HCT116 (cell line): ENCODE measurements around the gene GBE1. TPM values are rescaled to one million over a fixed set of nuclear protein-coding genes. Genes with fewer than 3 reads are reported as not detected.

ENCODE experiments used
- ATAC-seq: fragments of 200-7000 bp; cut with Tn5 transposase; 2 replicates; pipeline ENCODE4 v1.9.1; 2020; ENCODE audit warnings: mild to moderate bottlenecking, moderate library complexity
- BruUV-seq: library from RNA; stranded (reverse); fragments of 400-500 nt; replicated peaks from 2 replicates; lab custom pipeline; 2021; lab: Mats Ljungman, UMichigan
- CTCF ChIA-PET: fragments of 300-600 bp; sonication (Branson Sonifier 250); formaldehyde crosslinking; loops from one replicate; lab custom pipeline; 2021; ENCODE audit warnings: antibody characterized with exemption; lab: Charles Lee
- POLR2A ChIA-PET: fragments of 300-600, 350-600 bp; sonication (Branson Sonifier 250); formaldehyde crosslinking; loops from one replicate; lab custom pipeline; 2021; ENCODE audit warnings: antibody characterized with exemption; lab: Charles Lee
- RAD21 ChIA-PET, 2 experiments: fragments of 300-600 bp; sonication (Branson Sonifier 250); formaldehyde crosslinking; loops; one replicate each; lab custom pipeline; 2023; ENCODE audit warnings: low total read pairs in 2 of 2; ENCODE audit not compliant: uncharacterized antibody in 2 of 2, unreplicated experiment in 2 of 2, low non-redundant PET in 1 of 2; lab: Charles Lee
- DNase-seq: peaks from one replicate; pipeline ENCODE4 v3.0.0-alpha.2; 2010; ENCODE audit warnings: low read depth, low spot score
- H2AFZ ChIP-seq: fragments of 200-600 bp; shearing (Covaris generic), sonication (generic); 2 replicates; pipeline ENCODE4 v1.6.1; 2017; ENCODE audit warnings: low read depth, mixed run types, mixed read lengths, antibody characterized with exemption, low read length; ENCODE audit not compliant: poor library complexity, severe bottlenecking
- H3K27ac ChIP-seq: 2 replicates; pipeline ENCODE4 v1.5.1; 2012; ENCODE audit warnings: low read depth, low read length
- H3K27me3 ChIP-seq: fragments of 200-600 bp; sonication (generic); 2 replicates; pipeline ENCODE4 v1.6.1; 2016; ENCODE audit warnings: mixed run types, low read length, mixed read lengths; ENCODE audit not compliant: insufficient read depth
- H3K36me3 ChIP-seq, 2 experiments: fragments of 200-500 bp in 1 of 2; fragments of 200-600 bp in 1 of 2; sonication (Bioruptor generic) in 1 of 2; sonication (generic) in 1 of 2; 2 replicates each; pipeline versions ENCODE4 v1.5.1 to v1.6.1; 2014 to 2016; ENCODE audit warnings: low read length in 2 of 2, inconsistent platforms in 1 of 2, mixed read lengths in 1 of 2, mixed run types in 1 of 2; ENCODE audit not compliant: insufficient read depth in 2 of 2, control insufficient read depth in 1 of 2
- H3K4me1 ChIP-seq, 2 experiments: fragments of 200-600 bp in 1 of 2; sonication (generic) in 1 of 2; 2 replicates each; pipeline versions ENCODE4 v1.5.1 to v1.6.1; 2012 to 2017; ENCODE audit warnings: low read length in 2 of 2, inconsistent platforms in 1 of 2, mild to moderate bottlenecking in 1 of 2, mixed read lengths in 1 of 2, mixed run types in 1 of 2, moderate library complexity in 1 of 2; ENCODE audit not compliant: insufficient read depth in 2 of 2, control insufficient read depth in 1 of 2
- H3K4me2 ChIP-seq: fragments of 200-600 bp; sonication (generic); 2 replicates; pipeline ENCODE4 v1.6.1; 2017; ENCODE audit warnings: mixed run types, low read length, mixed read lengths
- H3K4me3 ChIP-seq, 2 experiments: fragments of 200-600 bp in 1 of 2; sonication (generic) in 1 of 2; replicated peaks in 1 of 2; 2 replicates each; pipeline ENCODE4 v1.5.1; 2011 to 2016; ENCODE audit warnings: low read length in 2 of 2, control low read depth in 1 of 2, low read depth in 1 of 2, mild to moderate bottlenecking in 1 of 2, mixed read lengths in 1 of 2, mixed run types in 1 of 2
- H3K79me2 ChIP-seq: fragments of 200-600 bp; sonication (generic); 2 replicates; pipeline ENCODE4 v1.6.1; 2017; ENCODE audit warnings: mild to moderate bottlenecking, mixed run types, low read length, moderate library complexity, mixed read lengths; ENCODE audit not compliant: insufficient read depth
- H3K9ac ChIP-seq: fragments of 200-600 bp; sonication (generic); 2 replicates; pipeline ENCODE4 v1.6.1; 2016; ENCODE audit warnings: low read length, mixed read lengths
- H3K9me2 ChIP-seq: fragments of 200-600 bp; sonication (generic), shearing (Covaris generic); 2 replicates; pipeline ENCODE4 v1.6.1; 2017; ENCODE audit warnings: mixed run types, mild to moderate bottlenecking, moderate library complexity; ENCODE audit not compliant: insufficient read depth
- H3K9me3 ChIP-seq, 2 experiments: fragments of 200-500 bp in 1 of 2; fragments of 200-600 bp in 1 of 2; sonication (Bioruptor generic) in 1 of 2; sonication (generic) in 1 of 2; 2 replicates each; pipeline ENCODE4 v1.6.1; 2014 to 2017; ENCODE audit warnings: low read length in 2 of 2, mixed read lengths in 2 of 2, inconsistent platforms in 1 of 2, low read depth in 1 of 2, mild to moderate bottlenecking in 1 of 2, mixed run types in 1 of 2, moderate library complexity in 1 of 2; ENCODE audit not compliant: control insufficient read depth in 1 of 2, insufficient read depth in 1 of 2
- H4K20me1 ChIP-seq: fragments of 200-600 bp; sonication (generic), shearing (Covaris generic); 2 replicates; pipeline ENCODE4 v1.6.1; 2017; ENCODE audit warnings: mixed run types, mild to moderate bottlenecking, moderate library complexity; ENCODE audit not compliant: insufficient read depth
- CBX3 ChIP-seq: IDR thresholded peaks from 2 replicates; pipeline ENCODE4 v1.6.1; 2012; ENCODE audit warnings: low read depth
- CEBPB ChIP-seq: IDR thresholded peaks from 2 replicates; pipeline ENCODE4 v1.6.1; 2012; ENCODE audit warnings: low read depth
- ELF1 ChIP-seq: IDR thresholded peaks from 2 replicates; pipeline ENCODE4 v1.6.1; 2012; ENCODE audit warnings: low read depth, borderline replicate concordance
- FOSL1 ChIP-seq: IDR thresholded peaks from 2 replicates; pipeline ENCODE4 v1.6.1; 2012; ENCODE audit warnings: low read depth
- POLR2A ChIP-seq: IDR thresholded peaks from 2 replicates; pipeline ENCODE4 v1.7.0; 2011; ENCODE audit warnings: borderline replicate concordance; ENCODE audit not compliant: insufficient read depth, insufficient read length; ENCODE audit errors: extremely low read depth
- POLR2AphosphoS5 ChIP-seq: IDR thresholded peaks from 2 replicates; pipeline ENCODE4 v1.6.1; 2011; ENCODE audit warnings: mild to moderate bottlenecking, low read depth, low read length, moderate library complexity
- RAD21 ChIP-seq: IDR thresholded peaks from 2 replicates; pipeline ENCODE4 v1.6.1; 2012; ENCODE audit warnings: low read depth, mild to moderate bottlenecking
- SRF ChIP-seq: IDR thresholded peaks from 2 replicates; pipeline ENCODE4 v1.6.1; 2012; ENCODE audit warnings: low read depth
- TCF7L2 ChIP-seq: IDR thresholded peaks from 2 replicates; pipeline ENCODE4 v1.7.0; 2011; ENCODE audit warnings: borderline replicate concordance, inconsistent platforms; ENCODE audit not compliant: insufficient read depth, insufficient read length; ENCODE audit errors: extremely low read depth
- ZNF274 ChIP-seq: fragments of 200-500 bp; sonication (Bioruptor generic); IDR thresholded peaks from 2 replicates; pipeline ENCODE4 v1.6.1; 2014; ENCODE audit warnings: mild to moderate bottlenecking, low read depth, low read length, inconsistent platforms
- intact Hi-C: fragments of 100-400 bp; cut with micrococcal nuclease; formaldehyde crosslinking; loops from 2 replicates; pipeline ENCODE4 v1.10.0; 2022
- total RNA-seq: library from RNA; stranded (reverse); gene quantifications from one replicate; pipeline ENCODE4 v1.2.1, GENCODE V29; 2021; ENCODE audit not compliant: unreplicated experiment
- TF ChIP-seq, protein P1 (sequence below), 3 experiments: fragments of 200-600 bp in 1 of 3; sonication (generic) in 1 of 3; IDR thresholded peaks in 2 of 3; conservative IDR thresholded peaks in 1 of 3; 2 replicates each; pipeline ENCODE4 v1.5.1; 2012 to 2017; ENCODE audit warnings: low read depth in 2 of 3, low read length in 2 of 3, antibody characterized with exemption in 1 of 3, borderline replicate concordance in 1 of 3, control low read depth in 1 of 3, mild to moderate bottlenecking in 1 of 3, mixed read lengths in 1 of 3, mixed run types in 1 of 3, moderate library complexity in 1 of 3; ENCODE audit not compliant: insufficient read depth in 1 of 3
- TF ChIP-seq, protein P2 (sequence below): IDR thresholded peaks from 2 replicates; pipeline ENCODE4 v1.6.1; 2012
- TF ChIP-seq, protein P3 (sequence below): IDR thresholded peaks from 2 replicates; pipeline ENCODE4 v1.6.1; 2011; ENCODE audit warnings: mild to moderate bottlenecking, low read length, moderate library complexity; ENCODE audit not compliant: insufficient replicate concordance; ENCODE audit errors: extremely low read depth
- TF ChIP-seq, protein P4 (sequence below): IDR thresholded peaks from 2 replicates; pipeline ENCODE4 v1.6.1; 2012

Gene GBE1
- total RNA-seq, 1 experiment from 2014 or later, result 27.7 TPM

DNA sequence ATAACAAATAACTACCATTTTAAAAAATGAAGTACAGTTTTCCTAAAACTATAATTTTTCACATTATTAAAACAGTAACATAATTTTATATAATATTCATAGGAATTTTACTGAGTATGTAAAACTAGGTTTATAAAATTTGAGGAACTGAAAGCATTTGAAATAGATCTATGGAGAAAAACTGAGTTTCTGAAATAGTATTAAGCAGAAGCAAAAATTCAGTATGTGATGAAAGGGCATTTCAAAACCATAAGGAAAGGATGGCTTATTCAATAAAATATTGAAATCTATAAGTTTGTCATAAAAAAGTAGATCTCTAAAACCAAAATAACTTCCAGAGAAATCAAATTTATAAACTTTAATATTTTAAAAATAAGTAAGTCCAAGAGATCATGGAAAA lies 53.4 kb downstream of the GBE1 start:
- RAD21 ChIA-PET, result no interaction called here
- ATAC-seq, result no peak

DNA sequence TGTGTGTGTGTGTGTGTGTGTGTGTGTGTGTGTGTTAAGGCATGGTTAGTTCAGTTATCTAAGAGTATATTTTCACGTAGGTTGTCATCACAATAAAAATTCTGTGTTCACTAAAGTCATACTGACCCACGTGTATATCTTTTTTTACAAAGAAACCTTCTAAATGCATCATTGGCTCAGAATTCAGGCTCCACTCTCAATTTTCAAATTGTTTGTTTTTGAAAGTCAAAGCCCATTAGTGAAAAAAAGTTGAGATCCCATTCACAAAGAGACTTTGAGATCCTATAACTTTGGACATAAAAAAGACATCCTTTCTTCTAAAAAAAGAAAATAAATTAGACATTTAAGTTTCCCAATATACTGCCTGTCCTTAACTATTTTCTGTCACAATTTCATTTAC lies 59.3 kb downstream of the GBE1 start:
- Histone ChIP-seq H3K4me3 (no peak overlapping the region), H3K4me1 (no peaks in the 10 kb centered on the region), H3K9me3 (no peaks in the 10 kb centered on the region), H3K27me3 (no peaks in the 10 kb centered on the region), H3K9ac (no peak overlapping the region), H3K9me2 (no peaks in the 10 kb centered on the region), H3K36me3 (no peaks in the 10 kb centered on the region), H2AFZ (no peak overlapping the region), H3K79me2 (no peaks in the 10 kb centered on the region), H4K20me1 (no peaks in the 10 kb centered on the region), H3K4me2 (no peak overlapping the region), H3K27ac (no peak overlapping the region)
- no peak for ATAC-seq
- intact Hi-C loops, result no loop called here
- BruUV-seq, result no TSS peak
- RAD21 ChIA-PET, result no interaction called here
- DNase-seq, result no peak
- CTCF ChIA-PET, result no interaction called here
- POLR2A ChIA-PET, result no interaction called here
- TF ChIP-seq CEBPB (no peak), ELF1 (no peak), SRF (no peak), ZNF274 (no peak), POLR2A (no peak), FOSL1 (no peak), CBX3 (no peak), RAD21 (no peak), POLR2AphosphoS5 (no peak)
- TF ChIP-seq, protein P1, sequence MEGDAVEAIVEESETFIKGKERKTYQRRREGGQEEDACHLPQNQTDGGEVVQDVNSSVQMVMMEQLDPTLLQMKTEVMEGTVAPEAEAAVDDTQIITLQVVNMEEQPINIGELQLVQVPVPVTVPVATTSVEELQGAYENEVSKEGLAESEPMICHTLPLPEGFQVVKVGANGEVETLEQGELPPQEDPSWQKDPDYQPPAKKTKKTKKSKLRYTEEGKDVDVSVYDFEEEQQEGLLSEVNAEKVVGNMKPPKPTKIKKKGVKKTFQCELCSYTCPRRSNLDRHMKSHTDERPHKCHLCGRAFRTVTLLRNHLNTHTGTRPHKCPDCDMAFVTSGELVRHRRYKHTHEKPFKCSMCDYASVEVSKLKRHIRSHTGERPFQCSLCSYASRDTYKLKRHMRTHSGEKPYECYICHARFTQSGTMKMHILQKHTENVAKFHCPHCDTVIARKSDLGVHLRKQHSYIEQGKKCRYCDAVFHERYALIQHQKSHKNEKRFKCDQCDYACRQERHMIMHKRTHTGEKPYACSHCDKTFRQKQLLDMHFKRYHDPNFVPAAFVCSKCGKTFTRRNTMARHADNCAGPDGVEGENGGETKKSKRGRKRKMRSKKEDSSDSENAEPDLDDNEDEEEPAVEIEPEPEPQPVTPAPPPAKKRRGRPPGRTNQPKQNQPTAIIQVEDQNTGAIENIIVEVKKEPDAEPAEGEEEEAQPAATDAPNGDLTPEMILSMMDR (IDR thresholded peaks at IDR 0.05 in 2 of 3, conservative IDR thresholded peaks at IDR 0.05 in 1 of 3; ENCODE audit: borderline replicate concordance in 1 of 3, insufficient read depth in 1 of 3, low read depth in 2 of 3, low read length in 2 of 3), result no peak
- TF ChIP-seq, protein P2, sequence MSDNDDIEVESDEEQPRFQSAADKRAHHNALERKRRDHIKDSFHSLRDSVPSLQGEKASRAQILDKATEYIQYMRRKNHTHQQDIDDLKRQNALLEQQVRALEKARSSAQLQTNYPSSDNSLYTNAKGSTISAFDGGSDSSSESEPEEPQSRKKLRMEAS, result no peak
- TF ChIP-seq, protein P3, sequence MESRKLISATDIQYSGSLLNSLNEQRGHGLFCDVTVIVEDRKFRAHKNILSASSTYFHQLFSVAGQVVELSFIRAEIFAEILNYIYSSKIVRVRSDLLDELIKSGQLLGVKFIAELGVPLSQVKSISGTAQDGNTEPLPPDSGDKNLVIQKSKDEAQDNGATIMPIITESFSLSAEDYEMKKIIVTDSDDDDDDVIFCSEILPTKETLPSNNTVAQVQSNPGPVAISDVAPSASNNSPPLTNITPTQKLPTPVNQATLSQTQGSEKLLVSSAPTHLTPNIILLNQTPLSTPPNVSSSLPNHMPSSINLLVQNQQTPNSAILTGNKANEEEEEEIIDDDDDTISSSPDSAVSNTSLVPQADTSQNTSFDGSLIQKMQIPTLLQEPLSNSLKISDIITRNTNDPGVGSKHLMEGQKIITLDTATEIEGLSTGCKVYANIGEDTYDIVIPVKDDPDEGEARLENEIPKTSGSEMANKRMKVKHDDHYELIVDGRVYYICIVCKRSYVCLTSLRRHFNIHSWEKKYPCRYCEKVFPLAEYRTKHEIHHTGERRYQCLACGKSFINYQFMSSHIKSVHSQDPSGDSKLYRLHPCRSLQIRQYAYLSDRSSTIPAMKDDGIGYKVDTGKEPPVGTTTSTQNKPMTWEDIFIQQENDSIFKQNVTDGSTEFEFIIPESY, result no peak

More for the DNA sequence above, 53.4 kb downstream of the GBE1 start:
- ChIA-PET POLR2A (no interaction called here), CTCF (no interaction called here)
- intact Hi-C loops, result no loop called here
- DNase-seq, result no peak
- TF ChIP-seq FOSL1, result no peak
- no peak for TF ChIP-seq POLR2A
- TF ChIP-seq, protein P4, sequence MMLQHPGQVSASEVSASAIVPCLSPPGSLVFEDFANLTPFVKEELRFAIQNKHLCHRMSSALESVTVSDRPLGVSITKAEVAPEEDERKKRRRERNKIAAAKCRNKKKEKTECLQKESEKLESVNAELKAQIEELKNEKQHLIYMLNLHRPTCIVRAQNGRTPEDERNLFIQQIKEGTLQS, result no peak
- no peak for TF ChIP-seq ZNF274
- no peak for TF ChIP-seq SRF
- no peak for TF ChIP-seq CBX3
- no peak for TF ChIP-seq TCF7L2
- Histone ChIP-seq H3K27me3 (no peaks in the 10 kb centered on the region), H3K9me2 (no peaks in the 10 kb centered on the region), H3K9me3 (no peaks in the 10 kb centered on the region), H3K27ac (no peak overlapping the region), H3K4me1 (no peaks in the 10 kb centered on the region), H3K4me2 (no peak overlapping the region), H3K79me2 (no peaks in the 10 kb centered on the region), H4K20me1 (0 out of 2 replicates have a peak, but pooled peaks cover 2% of the 10 kb centered on the region), H3K36me3 (no peaks in the 10 kb centered on the region), H2AFZ (no peak overlapping the region), H3K4me3 (no peak overlapping the region), H3K9ac (no peak overlapping the region)
- BruUV-seq, result no TSS peak
